ENCODE results near the gene RGS3. TPM values are rescaled to one million over a fixed set of nuclear protein-coding genes. Genes with fewer than 3 reads are reported as not detected.

The RGS3 gene
- total RNA-seq, 1 experiment from 2014 or later = 39.4 TPM

DNA sequence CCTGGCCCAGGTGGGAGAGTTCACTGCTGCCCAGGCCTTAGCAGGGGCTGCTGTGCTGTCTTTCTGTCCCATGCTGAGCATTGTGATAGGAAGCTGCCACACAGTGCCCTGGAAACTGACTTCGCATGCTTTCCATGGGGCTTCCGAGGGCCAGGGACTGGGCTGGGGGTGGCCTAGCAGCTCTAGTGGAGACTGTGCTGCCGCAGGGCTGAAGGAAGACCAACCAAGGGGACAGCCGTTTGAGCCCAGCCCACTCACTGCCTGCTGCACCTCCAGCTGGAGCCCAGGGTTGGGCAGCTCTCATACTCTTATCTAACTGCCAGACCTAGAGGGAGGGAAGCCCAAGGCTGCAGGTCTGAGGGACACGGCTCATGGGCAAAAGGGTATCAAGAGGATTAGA, 79.2 kb downstream of the RGS3 start:
- intact Hi-C loops (cut with micrococcal nuclease) = no loop called here
- no peak overlapping the region for H3K27ac ChIP-seq (ENCODE audit: low read depth, low read length)
- no peak overlapping the region for H2AFZ ChIP-seq (ENCODE audit: low read depth, low read length, poor library complexity, severe bottlenecking)
- CTCF ChIA-PET = no interaction called here
- no peaks in the 10 kb centered on the region for H3K79me2 ChIP-seq (ENCODE audit: insufficient read depth, low read length)
- peaks cover 0 to 8% of the 10 kb centered on the region in 2 experiments; a peak in 1 of 4 replicates for H3K36me3 ChIP-seq (ENCODE audit: control insufficient read depth in 1 of 2, insufficient read depth in 2 of 2, low read length in 2 of 2)
- H3K9ac ChIP-seq (ENCODE audit: low read length) = no peak overlapping the region
- POLR2A ChIA-PET = no interaction called here
- RAD21 ChIA-PET (ENCODE audit: low non-redundant PET in 1 of 2, low total read pairs in 2 of 2, uncharacterized antibody in 2 of 2, unreplicated experiment in 2 of 2) = no interaction called here
- H3K9me3 ChIP-seq (ENCODE audit: control insufficient read depth in 1 of 2, insufficient read depth in 1 of 2, low read depth in 1 of 2, low read length in 2 of 2) = no peaks in the 10 kb centered on the region
- no peak for TF ChIP-seq RAD21 (IDR thresholded peaks at IDR 0.05; ENCODE audit: low read depth)
- no peak for TF ChIP-seq POLR2A (IDR thresholded peaks at IDR 0.05; ENCODE audit: borderline replicate concordance, extremely low read depth, insufficient read depth, insufficient read length)
- no peak for TF ChIP-seq EZH2phosphoT487 (IDR thresholded peaks at IDR 0.05; ENCODE audit: borderline replicate concordance)
- TF ChIP-seq, protein P1, sequence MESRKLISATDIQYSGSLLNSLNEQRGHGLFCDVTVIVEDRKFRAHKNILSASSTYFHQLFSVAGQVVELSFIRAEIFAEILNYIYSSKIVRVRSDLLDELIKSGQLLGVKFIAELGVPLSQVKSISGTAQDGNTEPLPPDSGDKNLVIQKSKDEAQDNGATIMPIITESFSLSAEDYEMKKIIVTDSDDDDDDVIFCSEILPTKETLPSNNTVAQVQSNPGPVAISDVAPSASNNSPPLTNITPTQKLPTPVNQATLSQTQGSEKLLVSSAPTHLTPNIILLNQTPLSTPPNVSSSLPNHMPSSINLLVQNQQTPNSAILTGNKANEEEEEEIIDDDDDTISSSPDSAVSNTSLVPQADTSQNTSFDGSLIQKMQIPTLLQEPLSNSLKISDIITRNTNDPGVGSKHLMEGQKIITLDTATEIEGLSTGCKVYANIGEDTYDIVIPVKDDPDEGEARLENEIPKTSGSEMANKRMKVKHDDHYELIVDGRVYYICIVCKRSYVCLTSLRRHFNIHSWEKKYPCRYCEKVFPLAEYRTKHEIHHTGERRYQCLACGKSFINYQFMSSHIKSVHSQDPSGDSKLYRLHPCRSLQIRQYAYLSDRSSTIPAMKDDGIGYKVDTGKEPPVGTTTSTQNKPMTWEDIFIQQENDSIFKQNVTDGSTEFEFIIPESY (IDR thresholded peaks at IDR 0.05; ENCODE audit: extremely low read depth, insufficient replicate concordance, low read length) = no peak
- no peak for TF ChIP-seq POLR2AphosphoS5 (IDR thresholded peaks at IDR 0.05; ENCODE audit: low read depth, low read length)
- no peak for TF ChIP-seq SRF (IDR thresholded peaks at IDR 0.05; ENCODE audit: low read depth)
- TF ChIP-seq ZFX (IDR thresholded peaks at IDR 0.05) = no peak
- no peak for TF ChIP-seq YY1 (IDR thresholded peaks at IDR 0.05; ENCODE audit: extremely low read depth, insufficient replicate concordance, low read depth, low read length)
- no peak for TF ChIP-seq TCF7L2 (IDR thresholded peaks at IDR 0.05; ENCODE audit: borderline replicate concordance, extremely low read depth, insufficient read depth, insufficient read length)
- TF ChIP-seq CBX3 (IDR thresholded peaks at IDR 0.05; ENCODE audit: low read depth) = no peak
- no peak overlapping the region for H3K4me3 ChIP-seq (replicated peaks in 1 of 2; ENCODE audit: low read depth in 1 of 2, low read length in 2 of 2)
- H4K20me1 ChIP-seq (ENCODE audit: insufficient read depth) = no peaks in the 10 kb centered on the region
- DNase-seq (ENCODE audit: low read depth, low spot score) (no peak), ATAC-seq (no peak)
- H3K4me1 ChIP-seq (ENCODE audit: control insufficient read depth in 1 of 2, insufficient read depth in 2 of 2, low read length in 2 of 2) = peaks cover 2 to 10% of the 10 kb centered on the region in 2 experiments; a peak in 2 of 4 replicates
- no peak overlapping the region for H3K4me2 ChIP-seq (ENCODE audit: low read length)
- no TSS peak for BruUV-seq (replicated peaks)
- H3K9me2 ChIP-seq (ENCODE audit: insufficient read depth) = no peaks in the 10 kb centered on the region
- no peaks in the 10 kb centered on the region for H3K27me3 ChIP-seq (ENCODE audit: insufficient read depth, low read length)
